Femur (tissue), 1 donor: ENCODE results near the gene PPP1R13B.
A peak's percentile ranks its signal among the peaks of the same experiment; 100 is the strongest.
"Not testable (repeated sequence)": the region's sequence is repeated elsewhere in the genome, so short reads cannot be mapped to it uniquely, and the experiment has no call there.

Experiments
- DNase-seq: peaks from one replicate; pipeline ENCODE4 v3.0.0-alpha.2; 2017

Gene PPP1R13B, protein sequence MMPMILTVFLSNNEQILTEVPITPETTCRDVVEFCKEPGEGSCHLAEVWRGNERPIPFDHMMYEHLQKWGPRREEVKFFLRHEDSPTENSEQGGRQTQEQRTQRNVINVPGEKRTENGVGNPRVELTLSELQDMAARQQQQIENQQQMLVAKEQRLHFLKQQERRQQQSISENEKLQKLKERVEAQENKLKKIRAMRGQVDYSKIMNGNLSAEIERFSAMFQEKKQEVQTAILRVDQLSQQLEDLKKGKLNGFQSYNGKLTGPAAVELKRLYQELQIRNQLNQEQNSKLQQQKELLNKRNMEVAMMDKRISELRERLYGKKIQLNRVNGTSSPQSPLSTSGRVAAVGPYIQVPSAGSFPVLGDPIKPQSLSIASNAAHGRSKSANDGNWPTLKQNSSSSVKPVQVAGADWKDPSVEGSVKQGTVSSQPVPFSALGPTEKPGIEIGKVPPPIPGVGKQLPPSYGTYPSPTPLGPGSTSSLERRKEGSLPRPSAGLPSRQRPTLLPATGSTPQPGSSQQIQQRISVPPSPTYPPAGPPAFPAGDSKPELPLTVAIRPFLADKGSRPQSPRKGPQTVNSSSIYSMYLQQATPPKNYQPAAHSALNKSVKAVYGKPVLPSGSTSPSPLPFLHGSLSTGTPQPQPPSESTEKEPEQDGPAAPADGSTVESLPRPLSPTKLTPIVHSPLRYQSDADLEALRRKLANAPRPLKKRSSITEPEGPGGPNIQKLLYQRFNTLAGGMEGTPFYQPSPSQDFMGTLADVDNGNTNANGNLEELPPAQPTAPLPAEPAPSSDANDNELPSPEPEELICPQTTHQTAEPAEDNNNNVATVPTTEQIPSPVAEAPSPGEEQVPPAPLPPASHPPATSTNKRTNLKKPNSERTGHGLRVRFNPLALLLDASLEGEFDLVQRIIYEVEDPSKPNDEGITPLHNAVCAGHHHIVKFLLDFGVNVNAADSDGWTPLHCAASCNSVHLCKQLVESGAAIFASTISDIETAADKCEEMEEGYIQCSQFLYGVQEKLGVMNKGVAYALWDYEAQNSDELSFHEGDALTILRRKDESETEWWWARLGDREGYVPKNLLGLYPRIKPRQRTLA

DNA sequence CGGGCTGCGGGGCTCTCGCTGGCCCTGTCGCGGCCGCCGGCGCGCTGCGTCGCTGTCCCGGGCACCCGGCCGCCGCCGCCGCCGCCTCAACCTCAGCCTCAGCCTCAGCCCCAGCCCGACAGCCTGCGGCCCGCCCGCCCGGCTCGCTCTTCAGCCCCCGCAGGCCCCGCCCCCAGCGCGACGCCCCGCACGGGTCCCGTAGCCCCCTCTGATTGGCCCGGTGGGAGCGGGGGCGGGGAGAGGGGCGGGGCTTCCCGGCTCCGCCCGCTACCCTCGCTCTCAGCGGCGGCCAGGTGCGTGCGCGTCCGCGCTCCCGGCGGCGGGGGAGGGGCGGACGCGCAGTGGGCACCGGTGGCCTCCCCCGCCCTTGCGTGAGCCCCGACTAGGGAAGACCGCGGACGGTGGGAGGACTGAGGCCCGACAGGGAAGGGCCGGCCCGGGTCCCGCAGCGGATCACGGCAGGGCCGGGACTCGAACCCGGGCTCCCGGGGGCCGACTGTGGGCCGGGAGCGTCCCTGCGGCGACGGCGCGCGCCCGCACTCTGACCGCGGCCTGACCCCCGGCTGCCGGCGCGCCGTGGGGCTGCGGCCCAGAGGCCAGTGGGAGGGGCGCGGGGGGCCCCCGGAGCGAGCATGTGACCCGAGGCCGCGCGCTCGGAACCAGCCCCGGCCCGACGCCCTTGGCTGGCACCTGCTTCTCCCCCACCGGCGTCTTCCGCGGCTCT, at the start of gene PPP1R13B:
PPP1R13B (minus strand) TSS at position 125 of the 724 bp plus-strand sequence. CDS start 268 bp downstream, outside the sequence.
- peak; percentile 94 for DNase-seq

GRCh38 chr14:103896578-103896977, 49.2 kb upstream of the PPP1R13B start:
- no peak for DNase-seq

DNA sequence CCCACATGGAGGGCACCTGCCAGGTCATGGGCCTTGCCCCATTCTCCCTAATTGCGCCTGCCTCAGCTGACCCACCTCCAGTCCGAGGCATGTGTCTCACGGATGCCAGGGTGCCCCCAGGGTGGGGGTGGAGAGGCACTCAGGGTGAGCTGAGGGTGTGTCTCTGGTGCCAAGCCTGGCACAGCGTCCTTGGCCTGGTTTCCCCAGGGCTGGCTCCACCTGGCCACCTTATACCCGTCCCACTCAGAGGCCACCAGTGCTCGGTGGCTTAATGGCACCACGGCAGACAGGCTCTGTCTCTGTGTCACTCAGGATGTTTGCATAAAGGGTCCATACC, 47.3 kb upstream of the PPP1R13B start:
- DNase-seq = no peak

DNA sequence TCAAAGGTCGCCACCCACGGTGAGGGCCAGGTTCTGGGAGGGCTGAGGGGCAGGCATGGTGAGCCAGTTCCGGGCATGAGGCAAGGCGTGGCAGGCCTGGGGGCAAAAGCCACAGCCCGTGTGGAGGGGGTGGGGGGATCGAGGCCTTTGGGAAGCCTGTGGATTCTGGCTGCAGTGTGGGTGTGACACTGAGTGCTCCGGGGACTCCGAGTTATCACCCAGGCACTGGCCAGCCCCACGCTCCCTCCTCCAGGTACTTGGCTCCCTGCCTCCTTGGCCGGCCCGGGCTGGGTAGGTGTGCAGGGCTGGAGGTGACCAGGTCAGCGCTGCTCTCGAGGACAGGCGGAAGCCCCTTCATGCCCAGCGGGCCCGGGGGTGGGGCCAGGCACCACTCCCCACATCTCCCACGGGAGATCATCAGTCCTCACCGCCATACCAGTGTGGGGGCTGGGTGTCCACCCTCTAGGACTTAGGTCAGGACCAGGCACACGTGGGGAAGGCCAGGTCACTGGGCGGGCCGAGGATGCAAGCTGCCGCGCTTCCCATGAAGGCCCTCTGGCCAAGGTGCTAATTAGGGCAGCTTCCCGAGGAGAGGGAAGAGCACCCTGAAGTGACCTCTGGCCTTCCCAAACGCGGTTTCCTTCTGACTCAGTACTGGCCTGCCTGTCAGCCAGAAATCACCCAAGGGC, 46.8 kb upstream of the PPP1R13B start:
- no peak for DNase-seq

DNA sequence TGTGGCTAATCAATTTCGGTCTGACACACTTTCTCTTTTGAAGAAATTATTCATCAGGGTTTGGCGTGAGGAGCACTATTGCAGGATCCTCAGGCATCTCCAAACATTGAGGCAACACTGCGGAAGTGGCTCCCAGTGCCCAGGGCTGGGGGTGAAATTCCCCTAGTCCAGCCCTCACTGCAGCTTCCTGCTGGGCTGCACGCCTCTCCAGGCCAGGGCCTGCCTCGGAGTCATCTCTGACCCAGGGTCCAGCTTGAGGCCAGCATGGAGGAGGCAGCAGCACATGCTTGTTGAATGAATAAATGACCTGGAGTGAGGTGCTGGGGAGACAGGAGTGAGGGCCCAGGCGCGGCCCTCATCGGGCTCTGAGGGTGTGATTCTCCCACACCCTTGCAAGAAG, 44.9 kb upstream of the PPP1R13B start:
- no peak for DNase-seq

DNA sequence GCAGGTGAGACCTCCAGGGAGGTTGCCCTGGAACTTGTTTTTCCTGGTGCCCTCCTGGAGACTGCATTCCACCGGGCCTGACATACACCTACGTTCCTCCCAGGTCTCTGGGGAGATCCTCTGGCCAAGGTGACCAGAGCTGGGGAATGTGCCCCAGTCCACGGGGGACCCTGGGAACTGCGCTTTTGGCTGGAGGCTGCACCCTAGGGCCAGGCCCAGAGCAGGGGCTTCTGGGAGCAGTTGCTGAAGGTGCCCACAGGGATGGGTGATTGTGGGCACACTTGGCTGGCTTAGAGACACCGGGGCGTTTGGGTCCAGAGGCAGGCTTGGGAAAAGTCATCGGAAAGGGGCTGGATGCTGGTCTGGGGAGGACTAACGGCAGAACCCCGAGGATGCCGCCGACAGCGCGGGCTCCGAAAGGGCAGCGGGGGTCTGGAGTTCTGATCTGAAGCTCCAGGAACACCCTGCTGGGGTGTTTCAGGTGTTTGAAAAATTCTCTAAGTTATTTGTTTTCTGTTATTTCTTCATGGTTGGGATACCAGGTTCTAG, 44.4 kb upstream of the PPP1R13B start:
- no peak for DNase-seq

- no peak for DNase-seq
These were observed 43.7 kb upstream of the PPP1R13B start for GRCh38 chr14:103890821-103891666.

DNA sequence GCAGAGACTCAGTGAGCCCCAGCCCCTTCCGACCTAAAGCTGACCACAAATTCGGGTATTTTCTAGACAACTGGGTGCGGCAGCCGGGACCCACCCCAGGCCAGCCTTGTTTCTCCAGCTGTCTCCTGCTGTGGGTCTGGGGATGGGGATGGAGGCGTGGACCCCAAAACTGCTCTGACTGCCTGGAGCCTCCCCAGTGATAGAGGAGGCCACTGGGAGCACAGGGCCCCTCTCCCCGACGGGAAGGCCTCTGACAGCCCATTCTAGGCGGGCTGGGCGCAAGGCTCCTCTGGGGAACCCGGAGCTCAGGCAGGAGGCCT, 42.6 kb upstream of the PPP1R13B start:
- no peak for DNase-seq

GRCh38 chr14:103889313-103890051, 42.1 kb upstream of the PPP1R13B start:
- DNase-seq = no peak

- not testable (repeated sequence) for DNase-seq
These were observed 41.6 kb upstream of the PPP1R13B start for GRCh38 chr14:103889002-103889312.

DNA sequence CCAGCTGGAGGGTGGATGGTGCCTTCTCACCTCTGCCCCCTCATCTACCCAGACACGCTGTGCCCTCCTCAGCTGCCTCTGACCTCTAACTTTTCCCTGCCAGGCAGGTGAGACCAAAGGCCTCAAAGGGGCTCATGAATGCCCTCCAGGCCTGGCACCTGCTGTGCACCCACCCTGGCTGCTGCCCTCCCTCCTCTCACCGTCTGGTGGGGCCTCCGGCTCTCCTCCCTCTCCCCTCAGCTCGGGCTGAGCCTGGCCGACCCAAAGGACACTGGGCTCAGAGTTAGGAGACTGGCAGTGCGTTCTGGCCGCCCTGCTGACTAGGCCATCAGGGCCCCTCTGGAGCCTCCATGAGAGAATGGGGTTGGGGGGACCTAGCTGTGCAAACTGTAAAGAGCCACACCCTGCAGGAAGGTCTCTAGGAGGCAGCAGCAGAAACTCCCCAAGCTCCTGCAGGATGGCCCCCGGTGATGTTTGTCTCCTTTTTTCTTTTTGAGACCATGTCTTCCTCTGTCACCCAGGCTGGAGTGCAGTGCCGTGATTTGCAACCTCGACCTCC, 40.3 kb upstream of the PPP1R13B start:
- DNase-seq = no peak

DNA sequence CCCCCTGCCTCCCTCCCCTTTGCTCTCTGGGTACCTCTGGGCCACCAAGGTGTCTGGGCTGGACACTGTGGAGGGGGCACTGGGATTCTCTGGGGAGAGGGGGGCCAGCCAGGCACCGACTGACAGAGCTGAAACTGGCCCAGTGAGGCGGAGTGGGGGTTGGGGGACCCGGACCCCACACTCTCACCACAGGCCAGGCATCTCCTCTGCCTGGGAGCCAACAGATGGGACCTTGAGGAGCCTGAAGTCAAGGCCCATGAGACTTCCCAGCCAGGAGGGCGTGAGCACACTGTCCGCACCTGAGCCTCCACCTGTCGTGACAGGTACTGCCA, 39.8 kb upstream of the PPP1R13B start:
- no peak for DNase-seq

- DNase-seq = no peak
These were observed 39.2 kb upstream of the PPP1R13B start for GRCh38 chr14:103886304-103887169.

- DNase-seq = no peak
These were observed 38.1 kb upstream of the PPP1R13B start for GRCh38 chr14:103885509-103885932.

GRCh38 chr14:103884854-103885253, 37.5 kb upstream of the PPP1R13B start:
- no peak for DNase-seq

DNA sequence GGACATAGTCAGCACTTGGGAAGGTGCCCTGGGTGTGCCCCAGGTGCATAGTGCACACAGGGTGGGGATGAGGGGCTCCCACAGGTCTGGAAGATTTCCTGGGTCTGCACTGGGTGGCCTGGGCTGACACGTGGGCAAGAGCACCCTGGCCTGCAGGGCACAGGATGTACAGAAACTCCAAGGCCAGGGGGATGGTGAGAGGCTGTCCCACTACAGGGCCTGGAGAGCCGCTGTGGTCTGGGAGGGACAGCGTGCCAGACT, 35.8 kb upstream of the PPP1R13B start:
- DNase-seq = no peak

DNA sequence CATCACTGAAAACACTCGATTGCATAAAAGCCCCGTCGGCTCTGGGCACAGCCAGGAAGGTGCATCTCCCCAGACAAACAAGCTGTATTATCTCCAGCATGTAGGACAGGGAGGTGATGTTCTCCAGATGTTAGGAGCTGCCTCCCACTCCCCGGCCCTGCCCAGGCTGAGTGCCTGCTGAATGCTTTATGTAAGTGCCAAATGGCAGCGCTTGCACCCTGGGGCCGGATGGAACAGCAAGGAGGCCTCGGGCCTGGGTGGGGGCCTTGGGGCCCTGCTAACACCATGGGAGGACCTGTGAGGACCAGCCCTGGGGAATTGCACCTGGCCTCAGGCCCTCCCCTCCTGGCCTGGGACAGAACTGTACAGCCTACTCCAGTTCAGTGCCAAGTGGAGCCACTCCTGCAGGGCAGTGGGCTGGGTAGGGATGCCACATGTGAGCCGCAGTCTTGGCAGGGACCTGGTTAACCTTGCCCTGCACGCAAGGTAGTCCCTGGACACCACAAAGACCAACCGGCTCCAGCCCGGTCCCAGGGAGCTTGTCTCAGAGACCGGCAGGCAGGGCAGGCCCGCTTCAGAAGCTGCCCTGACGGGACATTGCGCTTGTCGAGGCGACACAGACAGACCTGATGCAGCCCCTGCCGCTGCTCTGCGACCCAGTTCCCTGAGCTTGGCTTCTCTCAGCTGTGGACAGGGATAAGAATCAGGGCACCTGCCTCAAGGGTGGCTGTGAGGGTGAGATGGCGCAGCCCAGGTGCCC, 35.3 kb upstream of the PPP1R13B start:
- DNase-seq = no peak

- DNase-seq = no peak
These were observed 34.2 kb upstream of the PPP1R13B start for GRCh38 chr14:103881268-103882201.
